Skin epidermis (tissue), 12 donors: ENCODE data around the gene SNRNP35.
"Not testable (repeated sequence)": the region's sequence is repeated elsewhere in the genome, so short reads cannot be mapped to it uniquely, and the experiment has no call there.

ENCODE experiments used
- H3K27ac ChIP-seq, 21 experiments: fragments of 200-600 bp; sonication (generic) in 11 of 21; one replicate each; pipeline ENCODE4 v1.5.0; 2020; ENCODE audit warnings: mild to moderate bottlenecking in 3 of 21, inconsistent platforms in 2 of 21, moderate library complexity in 2 of 21
- H3K4me3 ChIP-seq, 7 experiments: fragments of 200-600 bp; sonication (generic) in 2 of 7; one replicate each; pipeline ENCODE4 v1.5.0; 2020; ENCODE audit warnings: inconsistent platforms in 2 of 7, mild to moderate bottlenecking in 2 of 7, moderate library complexity in 1 of 7

Gene SNRNP35

DNA sequence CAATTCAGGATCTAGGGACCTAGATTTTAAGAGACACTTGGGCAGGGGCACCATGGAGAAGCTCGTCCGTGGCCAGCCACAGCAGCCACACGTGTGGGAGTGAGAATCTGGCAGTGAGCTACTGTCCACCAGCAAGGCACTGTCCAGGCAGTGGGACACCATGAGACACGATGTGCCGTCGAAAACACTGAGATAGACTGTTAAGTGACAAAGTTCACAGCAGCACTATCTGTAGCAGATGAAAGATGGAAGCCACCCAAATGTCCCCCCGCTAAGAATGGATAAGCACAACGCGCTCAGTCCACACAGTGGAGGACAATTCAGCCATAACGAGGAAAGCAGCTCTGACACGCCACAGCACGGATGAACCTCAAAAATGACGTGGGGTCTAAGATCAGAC is 55.9 kb downstream of the SNRNP35 start:
- H3K27ac ChIP-seq, result peak overlapping the region in 4 of 21 experiments; percentile 10 to 62 (median 12)
- H3K4me3 ChIP-seq, result no peak overlapping the region

GRCh38 chr12:123514582-123515221 is 56.8 kb downstream of the SNRNP35 start:
- not testable (repeated sequence) for H3K4me3 ChIP-seq, H3K27ac ChIP-seq

DNA sequence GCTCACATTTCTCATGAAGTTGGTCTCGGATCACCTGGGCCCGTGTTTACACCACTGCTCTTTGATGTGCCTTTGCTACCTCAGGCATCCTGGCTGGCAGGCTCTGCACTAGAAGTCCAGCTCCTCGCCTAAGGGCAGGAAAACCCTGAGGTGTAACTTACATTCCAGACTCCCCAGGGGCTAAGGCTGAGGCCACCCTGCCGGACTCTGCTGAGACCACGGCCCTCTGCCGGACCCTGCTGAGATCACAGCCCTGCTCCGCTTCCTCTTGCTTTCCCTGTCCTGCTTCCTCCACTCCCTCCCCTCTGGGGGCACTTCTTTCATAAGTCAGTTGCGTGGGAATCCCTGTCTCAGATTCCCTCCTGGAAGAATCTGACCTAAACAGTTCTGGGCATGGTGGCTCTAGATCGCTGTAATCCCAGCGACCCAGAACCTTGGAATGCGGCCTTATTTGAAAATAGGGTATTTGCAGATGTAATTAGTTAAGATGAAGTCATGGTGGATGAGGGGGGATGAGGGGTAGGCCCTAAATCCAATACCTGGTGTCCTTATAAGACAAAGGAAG is 58.4 kb downstream of the SNRNP35 start:
- no peak overlapping the region for H3K27ac ChIP-seq
- H3K4me3 ChIP-seq, result no peak overlapping the region
